GM12878 (cell line): ENCODE measurements around the gene RBM12. TPM values are rescaled to one million over a fixed set of nuclear protein-coding genes. Genes with fewer than 3 reads are reported as not detected.

Experiments
- ATAC-seq: fragments of 200-7000 bp; cut with Tn5 transposase; 3 replicates; pipeline ENCODE4 v1.9.1; 2020; ENCODE audit warnings: mild to moderate bottlenecking, moderate library complexity
- BruUV-seq: library from RNA; stranded (reverse); fragments of 400-500 nt; replicated peaks from 2 replicates; lab custom pipeline; 2021; lab: Mats Ljungman, UMichigan
- CTCF ChIA-PET: fragments of 300-600 bp; sonication (Branson Sonifier 250); formaldehyde crosslinking; extraction: SDS; loops from one replicate; lab custom pipeline; 2021; ENCODE audit warnings: inconsistent platforms; lab: Yijun Ruan, JAX
- POLR2A ChIA-PET: fragments of 350-600 bp; formaldehyde crosslinking; extraction: SDS; loops from one replicate; lab custom pipeline; 2021; ENCODE audit warnings: inconsistent platforms; lab: Charles Lee
- RAD21 ChIA-PET: fragments of 300-600 bp; sonication (Branson Sonifier 250); formaldehyde crosslinking; loops from one replicate; lab custom pipeline; 2023; ENCODE audit warnings: antibody characterized with exemption; ENCODE audit not compliant: unreplicated experiment; lab: Charles Lee
- SMC1A ChIA-PET: fragments of 300-600 bp; sonication (Branson Sonifier 250); formaldehyde crosslinking; loops from one replicate; lab custom pipeline; 2023; ENCODE audit not compliant: unreplicated experiment, uncharacterized antibody; lab: Charles Lee
- DNase-seq: peaks from one replicate; pipeline ENCODE4 v3.0.0-alpha.2; 2011; ENCODE audit warnings: low read depth, low spot score
- FAIRE-seq: peaks from 3 replicates; lab custom pipeline; 2011; peaks lifted over from hg19 to GRCh38; lab: Jason Lieb, UNC
- H2AFZ ChIP-seq: 2 replicates; pipeline ENCODE4 v1.6.0; 2011; ENCODE audit warnings: low read depth, low read length, control low read depth; ENCODE audit not compliant: control insufficient read depth
- H3K27ac ChIP-seq: 2 replicates; pipeline ENCODE4 v1.5.1; 2011; ENCODE audit warnings: control low read depth; ENCODE audit not compliant: control insufficient read depth, insufficient read depth
- H3K27me3 ChIP-seq, 2 experiments: replicated peaks in 1 of 2; 2 replicates each; pipeline versions ENCODE4 v1.6.0 to v1.6.1; 2011; ENCODE audit warnings: low read length in 1 of 2; ENCODE audit not compliant: control insufficient read depth in 2 of 2, insufficient read depth in 2 of 2
- H3K36me3 ChIP-seq, 2 experiments: 2 replicates each; pipeline ENCODE4 v1.5.1; 2011; ENCODE audit warnings: low read length in 1 of 2; ENCODE audit not compliant: control insufficient read depth in 2 of 2, insufficient read depth in 2 of 2
- H3K4me1 ChIP-seq: 2 replicates; pipeline ENCODE4 v1.6.1; 2011; ENCODE audit warnings: mild to moderate bottlenecking, low read length, moderate library complexity, mixed read lengths; ENCODE audit not compliant: control insufficient read depth, insufficient read depth
- H3K4me2 ChIP-seq: 2 replicates; pipeline ENCODE4 v1.6.0; 2011; ENCODE audit warnings: control low read depth; ENCODE audit not compliant: control insufficient read depth, insufficient read depth
- H3K4me3 ChIP-seq: fragments of 200-600 bp; sonication (generic); 2 replicates; pipeline ENCODE4 v1.5.1; 2016
- H3K79me2 ChIP-seq: 2 replicates; pipeline ENCODE4 v1.6.0; 2011; ENCODE audit warnings: low read length; ENCODE audit not compliant: control insufficient read depth, insufficient read depth
- H3K9ac ChIP-seq: 2 replicates; pipeline ENCODE4 v1.8.0; 2011; ENCODE audit warnings: low read length, control low read depth, mixed read lengths; ENCODE audit not compliant: control insufficient read depth, insufficient read depth
- H3K9me3 ChIP-seq: replicated peaks from 3 replicates; pipeline ENCODE4 v1.5.1; 2011; ENCODE audit warnings: mild to moderate bottlenecking, low read length; ENCODE audit not compliant: control insufficient read depth, insufficient read depth
- H4K20me1 ChIP-seq: 2 replicates; pipeline ENCODE4 v1.6.0; 2011; ENCODE audit not compliant: control insufficient read depth, insufficient read depth
- BRCA1 ChIP-seq: IDR thresholded peaks from 2 replicates; pipeline ENCODE4 v1.6.1; 2011; ENCODE audit warnings: low read depth, low read length, improper control_type of control experiment
- CBX3 ChIP-seq: fragments of 200-600 bp; sonication (generic); IDR thresholded peaks from 2 replicates; pipeline ENCODE4 v1.6.1; 2016; ENCODE audit warnings: low read depth, borderline replicate concordance
- CHD1 ChIP-seq: IDR thresholded peaks from 2 replicates; pipeline ENCODE4 v1.6.1; 2012; ENCODE audit warnings: low read depth, low read length, improper control_type of control experiment
- EGR1 ChIP-seq, 2 experiments: IDR thresholded peaks; 1 replicate in 1 of 2; 2 replicates in 1 of 2; pipeline ENCODE4 v1.6.1; 2011 to 2012; ENCODE audit warnings: low read depth in 2 of 2, low read length in 2 of 2, borderline replicate concordance in 1 of 2, mild to moderate bottlenecking in 1 of 2, moderate library complexity in 1 of 2
- FOXM1 ChIP-seq: IDR thresholded peaks from 2 replicates; pipeline ENCODE4 v1.6.1; 2012; ENCODE audit warnings: low read depth, mild to moderate bottlenecking, inconsistent platforms, low read length, moderate library complexity
- HCFC1 ChIP-seq: fragments of 150-350 bp; IDR thresholded peaks from 2 replicates; pipeline ENCODE4 v1.6.1; 2014; ENCODE audit warnings: low read length
- LARP7 ChIP-seq: fragments of 450-650 bp; IDR thresholded peaks from 2 replicates; pipeline ENCODE4 v1.6.1; 2017; ENCODE audit warnings: mild to moderate bottlenecking
- NR2C2 ChIP-seq: IDR thresholded peaks from 2 replicates; pipeline ENCODE4 v1.6.1; 2011; ENCODE audit warnings: borderline replicate concordance, low read depth; ENCODE audit not compliant: control insufficient read depth, insufficient read length
- RB1 ChIP-seq: fragments of 450-650 bp; formaldehyde crosslinking; IDR thresholded peaks from 2 replicates; pipeline ENCODE4 v1.6.1; 2017; ENCODE audit warnings: mild to moderate bottlenecking, borderline replicate concordance
- SIN3A ChIP-seq: IDR thresholded peaks from 2 replicates; pipeline ENCODE4 v1.6.1; 2012; ENCODE audit warnings: low read depth, low read length, improper control_type of control experiment
- SMAD5 ChIP-seq: IDR thresholded peaks from 2 replicates; pipeline ENCODE4 v1.6.1; 2016; ENCODE audit warnings: antibody characterized with exemption, low read depth
- SP1 ChIP-seq: IDR thresholded peaks from one replicate; pipeline ENCODE4 v1.6.1; 2011; ENCODE audit warnings: low read depth, low read length
- TARDBP ChIP-seq: IDR thresholded peaks from 2 replicates; pipeline ENCODE4 v1.6.1; 2016; ENCODE audit warnings: borderline replicate concordance
- TBL1XR1 ChIP-seq: IDR thresholded peaks from 2 replicates; pipeline ENCODE4 v1.6.1; 2012; ENCODE audit warnings: low read depth, low read length, improper control_type of control experiment
- ZNF207 ChIP-seq: fragments of 450-650 bp; IDR thresholded peaks from 2 replicates; pipeline ENCODE4 v1.6.1; 2014; ENCODE audit warnings: antibody characterized with exemption, mild to moderate bottlenecking, borderline replicate concordance
- ZNF687 ChIP-seq: fragments of 450-650 bp; IDR thresholded peaks from 2 replicates; pipeline ENCODE4 v1.6.1; 2017; ENCODE audit warnings: mild to moderate bottlenecking, moderate library complexity
- ZSCAN29 ChIP-seq: fragments of 450-650 bp; IDR thresholded peaks from 2 replicates; pipeline ENCODE4 v1.6.1; 2017; ENCODE audit warnings: mild to moderate bottlenecking, moderate library complexity
- WGBS: methylation state at CpG from one replicate; pipeline ENCODE4 v1.1.6; 2016; ENCODE audit warnings: low lambda C conversion rate; ENCODE audit not compliant: insufficient replicate concordance, insufficient coverage; ENCODE audit errors: missing lambda C conversion rate; 5-methylcytosine and 5-hydroxymethylcytosine counted together
- in situ Hi-C: fragments of 300-500 bp; cut with MboI; formaldehyde crosslinking; loops from 9 replicates; pipeline ENCODE4 v1.14.3; 2018; ENCODE audit warnings: mixed read lengths
- intact Hi-C: fragments of 100-400 bp; cut with micrococcal nuclease; formaldehyde crosslinking; loops from one replicate; pipeline ENCODE4 v1.14.2; 2022; ENCODE audit not compliant: unreplicated experiment
- polyA plus RNA-seq, 11 experiments: library from polyadenylated mRNA; depleted of rRNA in 4 of 11; unstranded in 6 of 11; stranded (reverse) in 5 of 11; fragments of >200 nt; fragmentation: Nextera tagmentation in 4 of 11; fragmentation: Illumina TruSeq in 1 of 11; extraction: Ambion mirVana in 4 of 11; extraction: Trizol in 1 of 11; gene quantifications; 1 replicate in 1 of 11; 2 replicates in 10 of 11; pipeline versions ENCODE4 v1.2.1 to v1.2.3, GENCODE V29; 2011 to 2016; ENCODE audit warnings: inconsistent platforms in 2 of 11, missing spikeins in 2 of 11, low read depth in 1 of 11
- total RNA-seq, 4 experiments: library from RNA; depleted of rRNA in 3 of 4; stranded (reverse); fragments of >200 nt in 3 of 4; fragmentation: Illumina TruSeq in 1 of 4; extraction: Trizol in 1 of 4; gene quantifications; 2 replicates each; pipeline versions ENCODE4 v1.2.1 to v1.2.3, GENCODE V29; 2013 to 2021
- TF ChIP-seq, protein P1 (sequence below): IDR thresholded peaks from 2 replicates; pipeline ENCODE4 v1.6.1; 2012; ENCODE audit warnings: mild to moderate bottlenecking, low read depth, low read length

Gene RBM12
- total and polyA plus RNA-seq, 10 of the 15 experiments (the other 5 are each of a cell fraction or from before 2014, with no cell fraction given) = 4.7 to 153 (median 58.5) TPM

- no peak for TF ChIP-seq ZNF687
- TF ChIP-seq SIN3A = no peak
- no peak for TF ChIP-seq CBX3
- TF ChIP-seq RB1 = no peak
These were observed 35.1 kb downstream of the RBM12 start (continued) for GRCh38 chr20:35629427-35630145.

GRCh38 chr20:35627121-35627520 is 37.6 kb downstream of the RBM12 start:
- ATAC-seq (no peak), FAIRE-seq (no peak), DNase-seq (no peak)
- no peaks in the 10 kb centered on the region for H4K20me1 ChIP-seq
- no peaks in the 10 kb centered on the region for H3K27me3 ChIP-seq
- in situ Hi-C loops (no loop called here), intact Hi-C loops (no loop called here)
- ChIA-PET RAD21 (no interaction called here), SMC1A (no interaction called here), POLR2A (no interaction called here), CTCF (no interaction called here)
- no TSS peak for BruUV-seq
- H2AFZ ChIP-seq = no peak overlapping the region
- 98% methylated on average over 8 of the region's 8 CpGs for WGBS
- H3K4me2 ChIP-seq = no peak overlapping the region
- H3K79me2 ChIP-seq = no peaks in the 10 kb centered on the region
- peaks cover 14 to 33% of the 10 kb centered on the region in 2 experiments for H3K36me3 ChIP-seq
- H3K27ac ChIP-seq = no peak overlapping the region
- no peak overlapping the region for H3K9ac ChIP-seq
- no peak overlapping the region for H3K4me3 ChIP-seq
- no peaks in the 10 kb centered on the region for H3K4me1 ChIP-seq
- no peaks in the 10 kb centered on the region for H3K9me3 ChIP-seq
- TF ChIP-seq NR2C2 (no peak), TBL1XR1 (no peak), ZNF207 (no peak), FOXM1 (no peak), HCFC1 (no peak), SMAD5 (no peak), SP1 (no peak), LARP7 (no peak), EGR1 (IDR thresholded peaks at IDR 0.05; ENCODE audit: borderline replicate concordance in 1 of 2, low read depth in 2 of 2, low read length in 2 of 2) (no peak), ZSCAN29 (no peak), BRCA1 (no peak), CHD1 (no peak), TARDBP (no peak)
- TF ChIP-seq, protein P1, sequence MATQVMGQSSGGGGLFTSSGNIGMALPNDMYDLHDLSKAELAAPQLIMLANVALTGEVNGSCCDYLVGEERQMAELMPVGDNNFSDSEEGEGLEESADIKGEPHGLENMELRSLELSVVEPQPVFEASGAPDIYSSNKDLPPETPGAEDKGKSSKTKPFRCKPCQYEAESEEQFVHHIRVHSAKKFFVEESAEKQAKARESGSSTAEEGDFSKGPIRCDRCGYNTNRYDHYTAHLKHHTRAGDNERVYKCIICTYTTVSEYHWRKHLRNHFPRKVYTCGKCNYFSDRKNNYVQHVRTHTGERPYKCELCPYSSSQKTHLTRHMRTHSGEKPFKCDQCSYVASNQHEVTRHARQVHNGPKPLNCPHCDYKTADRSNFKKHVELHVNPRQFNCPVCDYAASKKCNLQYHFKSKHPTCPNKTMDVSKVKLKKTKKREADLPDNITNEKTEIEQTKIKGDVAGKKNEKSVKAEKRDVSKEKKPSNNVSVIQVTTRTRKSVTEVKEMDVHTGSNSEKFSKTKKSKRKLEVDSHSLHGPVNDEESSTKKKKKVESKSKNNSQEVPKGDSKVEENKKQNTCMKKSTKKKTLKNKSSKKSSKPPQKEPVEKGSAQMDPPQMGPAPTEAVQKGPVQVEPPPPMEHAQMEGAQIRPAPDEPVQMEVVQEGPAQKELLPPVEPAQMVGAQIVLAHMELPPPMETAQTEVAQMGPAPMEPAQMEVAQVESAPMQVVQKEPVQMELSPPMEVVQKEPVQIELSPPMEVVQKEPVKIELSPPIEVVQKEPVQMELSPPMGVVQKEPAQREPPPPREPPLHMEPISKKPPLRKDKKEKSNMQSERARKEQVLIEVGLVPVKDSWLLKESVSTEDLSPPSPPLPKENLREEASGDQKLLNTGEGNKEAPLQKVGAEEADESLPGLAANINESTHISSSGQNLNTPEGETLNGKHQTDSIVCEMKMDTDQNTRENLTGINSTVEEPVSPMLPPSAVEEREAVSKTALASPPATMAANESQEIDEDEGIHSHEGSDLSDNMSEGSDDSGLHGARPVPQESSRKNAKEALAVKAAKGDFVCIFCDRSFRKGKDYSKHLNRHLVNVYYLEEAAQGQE = no peak
